Activated CD4-positive, alpha-beta T cell treated with anti-CD3 and anti-CD28 coated beads for 36 hours (primary cell): ENCODE data around the gene EDAR. TPM values are rescaled to one million over a fixed set of nuclear protein-coding genes. Genes with fewer than 3 reads are reported as not detected.

Experiments
- ATAC-seq: fragments of 200-7000 bp; cut with Tn5 transposase; one replicate; pipeline ENCODE4 v1.10.0; 2021; ENCODE audit warnings: mild to moderate bottlenecking, moderate library complexity
- CTCF ChIA-PET: fragments of 350-600 bp; sonication (Branson Sonifier 250); formaldehyde crosslinking; loops from one replicate; lab custom pipeline; 2021; ENCODE audit warnings: antibody characterized with exemption; lab: Charles Lee
- POLR2A ChIA-PET: fragments of 350-600 bp; sonication (Branson Sonifier 250); formaldehyde crosslinking; loops from one replicate; lab custom pipeline; 2021; ENCODE audit warnings: antibody characterized with exemption, inconsistent platforms; lab: Charles Lee
- DNase-seq: peaks from one replicate; pipeline ENCODE4 v3.0.0-alpha.2; 2020
- H3K27ac Mint-ChIP-seq: one replicate; pipeline ENCODE4 v1.8.0; 2021; ENCODE audit warnings: mixed read lengths
- H3K27me3 Mint-ChIP-seq: one replicate; pipeline ENCODE4 v1.8.0; 2021; ENCODE audit warnings: mixed read lengths
- H3K36me3 Mint-ChIP-seq: one replicate; pipeline ENCODE4 v1.8.0; 2021; ENCODE audit warnings: low read depth, mixed read lengths
- H3K4me1 Mint-ChIP-seq: one replicate; pipeline ENCODE4 v1.8.0; 2021; ENCODE audit warnings: mixed read lengths
- H3K4me3 Mint-ChIP-seq: one replicate; pipeline ENCODE4 v1.8.0; 2021; ENCODE audit warnings: mild to moderate bottlenecking, moderate library complexity, mixed read lengths
- H3K9me3 Mint-ChIP-seq: one replicate; pipeline ENCODE4 v1.8.0; 2021; ENCODE audit warnings: low read depth, mixed read lengths
- intact Hi-C, 2 experiments: fragments of 100-400 bp; cut with DNase I in 1 of 2; cut with micrococcal nuclease in 1 of 2; formaldehyde crosslinking; loops; one replicate each; pipeline versions ENCODE4 v1.14.2 to v1.15.1; 2022 to 2024; cut with DNase I, micrococcal nuclease
- total RNA-seq, 2 experiments: library from RNA; stranded (reverse); gene quantifications; one replicate each; pipeline ENCODE4 v1.2.3, GENCODE V29; 2021

EDAR gene
- total RNA-seq, 2 experiments from 2014 or later: 0.78 to 0.81 TPM

DNA sequence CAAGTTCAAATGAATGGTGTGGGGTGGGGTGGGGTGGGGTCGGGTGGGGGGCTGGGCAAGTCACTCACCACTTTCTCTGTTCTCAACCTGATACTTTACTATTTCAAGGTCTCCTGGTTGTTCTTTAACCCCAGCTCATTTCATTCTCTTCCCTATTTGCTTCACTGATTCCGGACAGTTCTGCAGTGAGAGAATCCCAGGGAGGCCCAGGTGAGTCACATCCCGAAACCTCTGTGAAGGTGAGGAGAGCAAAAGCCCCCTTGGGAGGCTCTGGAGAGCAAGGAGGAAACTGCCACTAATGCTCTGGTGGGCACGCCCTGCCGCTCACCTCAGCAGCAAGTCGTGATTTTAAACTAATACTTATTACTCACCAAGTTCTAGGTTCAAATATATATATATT lies 8.9 kb downstream of the EDAR start:
- no peak overlapping the region for H3K27ac Mint-ChIP-seq
- no peaks in the 10 kb centered on the region for H3K9me3 Mint-ChIP-seq
- ChIA-PET CTCF (interaction anchor here (1.3 kb wide), 1 partner anchor 12 kb away, joined by 6 read pairs; no protein-coding TSS in a partner anchor), POLR2A (interaction anchor here (0.7 kb wide), 1 partner anchor 11 kb away, joined by 4 read pairs; no protein-coding TSS in a partner anchor)
- H3K27me3 Mint-ChIP-seq: no peaks in the 10 kb centered on the region
- no peak for ATAC-seq
- no peak for DNase-seq
- peaks cover 56% of the 10 kb centered on the region for H3K4me1 Mint-ChIP-seq
- intact Hi-C loops: no loop called here
- H3K36me3 Mint-ChIP-seq: no peaks in the 10 kb centered on the region
- H3K4me3 Mint-ChIP-seq: no peak overlapping the region

GRCh38 chr2:108979461-108979860 lies 9.6 kb downstream of the EDAR start:
- POLR2A ChIA-PET: no interaction called here
- CTCF ChIA-PET: interaction anchor here (1.3 kb wide), 1 partner anchor 11 kb away, joined by 6 read pairs; no protein-coding TSS in a partner anchor
- no peaks in the 10 kb centered on the region for H3K27me3 Mint-ChIP-seq
- DNase-seq (no peak), ATAC-seq (no peak)
- H3K9me3 Mint-ChIP-seq: no peaks in the 10 kb centered on the region
- no peaks in the 10 kb centered on the region for H3K36me3 Mint-ChIP-seq
- intact Hi-C loops: no loop called here
- H3K27ac Mint-ChIP-seq: no peak overlapping the region
- H3K4me1 Mint-ChIP-seq: peaks cover 57% of the 10 kb centered on the region
- no peak overlapping the region for H3K4me3 Mint-ChIP-seq

- ChIA-PET POLR2A (no interaction called here), CTCF (interaction anchor here (1.3 kb wide), 1 partner anchor 10 kb away, joined by 6 read pairs; no protein-coding TSS in a partner anchor)
- Mint-ChIP-seq H3K9me3 (no peaks in the 10 kb centered on the region), H3K4me1 (peaks cover 54% of the 10 kb centered on the region), H3K27ac (no peak overlapping the region), H3K36me3 (no peaks in the 10 kb centered on the region), H3K27me3 (no peaks in the 10 kb centered on the region), H3K4me3 (no peak overlapping the region)
- DNase-seq: no peak
- intact Hi-C loops: no loop called here
- ATAC-seq: no peak
These were observed 10.3 kb downstream of the EDAR start for GRCh38 chr2:108978709-108979111.

- Mint-ChIP-seq H3K27me3 (no peaks in the 10 kb centered on the region), H3K36me3 (no peaks in the 10 kb centered on the region), H3K4me1 (peaks cover 43% of the 10 kb centered on the region), H3K27ac (no peak overlapping the region), H3K9me3 (no peaks in the 10 kb centered on the region), H3K4me3 (no peak overlapping the region)
- DNase-seq: no peak
- ChIA-PET POLR2A (no interaction called here), CTCF (interaction anchor here (1.1 kb wide), 2 partner anchors 18 to 47 kb away, joined by 3 read pairs; no protein-coding TSS in a partner anchor)
- no peak for ATAC-seq
- intact Hi-C loops: no loop called here
These were observed 13.2 kb downstream of the EDAR start for GRCh38 chr2:108975613-108976435.

DNA sequence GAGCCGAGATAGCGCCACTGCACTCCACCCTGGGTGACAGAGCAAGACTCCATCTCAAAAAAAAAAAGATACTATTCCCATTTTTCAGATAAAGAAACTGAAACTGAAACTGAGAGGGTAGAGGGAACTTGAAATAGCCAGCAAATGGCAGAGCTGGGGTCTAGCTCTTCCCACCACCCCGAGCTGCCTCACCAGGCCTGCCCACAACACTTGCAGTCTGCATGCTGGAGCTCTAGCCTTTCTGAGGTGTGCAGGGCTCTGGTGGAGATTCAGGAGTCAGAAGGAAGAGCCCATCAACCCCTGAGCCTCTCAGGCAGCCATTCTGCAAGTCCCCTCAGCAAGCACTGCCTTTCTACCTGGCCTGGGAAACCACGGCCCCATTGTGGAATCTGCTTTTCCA lies 14.3 kb downstream of the EDAR start:
- ChIA-PET CTCF (interaction anchor here (0.7 to 1.2 kb wide), 4 partner anchors 16 to 150 kb away, joined by 3 to 4 read pairs (median 4); no protein-coding TSS in a partner anchor), POLR2A (interaction anchor here (0.6 kb wide), 1 partner anchor 15 kb away, joined by 4 read pairs; no protein-coding TSS in a partner anchor)
- Mint-ChIP-seq H3K4me3 (no peak overlapping the region), H3K27me3 (no peaks in the 10 kb centered on the region), H3K36me3 (no peaks in the 10 kb centered on the region), H3K4me1 (peaks cover 51% of the 10 kb centered on the region), H3K27ac (no peak overlapping the region), H3K9me3 (no peaks in the 10 kb centered on the region)
- DNase-seq (no peak), ATAC-seq (no peak)
- intact Hi-C loops: loop anchor here in 1 of 2 experiments (5.0 kb wide), 1 partner anchor 278 kb away; no protein-coding TSS in a partner anchor

GRCh38 chr2:108972663-108973062 lies 16.4 kb downstream of the EDAR start:
- Mint-ChIP-seq H3K9me3 (no peaks in the 10 kb centered on the region), H3K36me3 (no peaks in the 10 kb centered on the region), H3K4me3 (no peak overlapping the region), H3K27me3 (no peaks in the 10 kb centered on the region), H3K27ac (no peak overlapping the region), H3K4me1 (peaks cover 63% of the 10 kb centered on the region)
- intact Hi-C loops: loop anchor here in 1 of 2 experiments (5.0 kb wide), 1 partner anchor 280 kb away; no protein-coding TSS in a partner anchor
- no peak for ATAC-seq
- no peak for DNase-seq
- ChIA-PET CTCF (interaction anchor here (0.5 kb wide), 1 partner anchor 47 kb away, joined by 3 read pairs; no protein-coding TSS in a partner anchor), POLR2A (no interaction called here)

DNA sequence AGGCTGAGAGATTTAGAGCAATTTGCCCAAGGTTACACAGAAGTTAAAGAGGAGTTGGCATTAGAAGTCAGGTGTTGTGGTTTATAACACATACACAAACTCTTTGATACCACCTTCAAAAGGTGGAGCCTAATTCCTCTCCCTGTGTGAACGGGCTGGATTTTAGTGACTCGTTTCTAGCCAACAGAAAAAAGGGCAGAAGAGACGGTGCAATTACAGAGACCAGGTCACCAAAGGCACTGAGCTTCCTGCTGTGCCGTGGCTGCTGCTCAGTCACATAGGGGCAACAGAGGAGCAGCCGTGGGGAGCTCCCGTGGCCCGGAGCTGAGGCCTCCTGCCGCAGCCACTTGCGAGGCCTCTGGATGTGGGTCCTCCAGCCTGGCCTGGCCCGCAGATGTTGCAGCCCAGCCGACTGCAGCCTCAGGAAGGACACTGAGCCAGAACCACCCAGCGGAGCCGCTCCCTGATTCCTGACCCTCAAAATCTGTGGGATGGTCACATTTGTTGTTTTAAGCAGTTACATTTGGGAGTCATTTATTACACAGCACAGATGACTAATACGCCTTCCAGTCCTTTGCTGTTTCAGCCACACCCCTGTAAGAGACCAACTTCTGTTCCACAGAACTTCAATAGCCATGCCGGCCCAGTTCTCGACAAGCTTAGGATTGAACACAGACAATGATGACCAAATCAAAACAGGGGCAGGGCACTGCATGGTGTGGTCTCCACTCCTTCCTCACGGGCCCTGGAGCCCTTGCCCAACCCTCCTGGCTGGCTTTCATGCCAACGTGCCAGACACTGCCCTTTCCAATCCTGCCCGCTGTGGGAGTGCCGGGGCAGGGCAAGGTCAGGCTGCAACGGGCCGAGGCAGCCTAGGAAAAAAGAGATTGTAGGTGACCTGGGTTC lies 17.1 kb downstream of the EDAR start:
- Mint-ChIP-seq H3K9me3 (no peaks in the 10 kb centered on the region), H3K27ac (peak overlapping the region; percentile 29), H3K4me1 (peaks cover 70% of the 10 kb centered on the region), H3K36me3 (no peaks in the 10 kb centered on the region), H3K4me3 (no peak overlapping the region), H3K27me3 (no peaks in the 10 kb centered on the region)
- ChIA-PET CTCF (interaction anchor here (0.9 to 1.6 kb wide), 5 partner anchors 11 to 41 kb away, joined by 3 to 6 read pairs (median 3); partner anchors contain the start of gene EDAR), POLR2A (no interaction called here)
- no peak for DNase-seq
- peak; percentile 38 for ATAC-seq
- intact Hi-C loops: loop anchor here in 1 of 2 experiments (5.0 kb wide), 1 partner anchor 280 kb away; no protein-coding TSS in a partner anchor

DNA sequence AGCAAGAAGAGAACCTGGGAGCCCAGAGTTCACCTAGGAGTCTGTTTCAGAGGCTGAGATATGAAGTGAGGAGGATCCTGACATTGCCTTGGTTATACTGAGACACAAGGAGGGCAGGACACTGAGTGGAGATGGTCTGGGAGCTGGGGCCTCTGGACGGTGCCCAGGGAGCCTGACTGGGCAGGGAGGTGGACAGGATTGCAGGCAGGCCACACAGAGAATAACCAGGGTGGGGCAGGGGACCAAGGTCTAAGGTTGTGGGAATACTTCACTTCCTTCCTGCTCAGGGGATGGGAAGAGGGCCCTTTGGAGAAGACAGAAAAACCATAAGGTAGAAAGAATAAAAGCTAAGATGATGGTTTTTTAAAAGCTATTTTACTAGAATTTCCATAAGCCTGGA lies 18.7 kb downstream of the EDAR start:
- Mint-ChIP-seq H3K36me3 (no peaks in the 10 kb centered on the region), H3K4me1 (peaks cover 76% of the 10 kb centered on the region), H3K27me3 (no peaks in the 10 kb centered on the region), H3K9me3 (no peaks in the 10 kb centered on the region), H3K27ac (peak overlapping the region; percentile 43), H3K4me3 (no peak overlapping the region)
- intact Hi-C loops: loop anchor here in 1 of 2 experiments (5.0 kb wide), 1 partner anchor 282 kb away; no protein-coding TSS in a partner anchor
- DNase-seq (no peak), ATAC-seq (no peak)
- CTCF ChIA-PET: interaction anchor here (1.1 to 4.2 kb wide), 4 partner anchors 12 to 62 kb away, joined by 4 to 35 read pairs (median 22); partner anchors contain the start of gene EDAR
- POLR2A ChIA-PET: no interaction called here

- DNase-seq: no peak
- Mint-ChIP-seq H3K4me3 (no peak overlapping the region), H3K27me3 (no peaks in the 10 kb centered on the region), H3K9me3 (no peaks in the 10 kb centered on the region), H3K4me1 (peaks cover 78% of the 10 kb centered on the region), H3K36me3 (no peaks in the 10 kb centered on the region), H3K27ac (peak overlapping the region; percentile 43)
- CTCF ChIA-PET: interaction anchor here (1.1 to 4.2 kb wide), 6 partner anchors 11 to 62 kb away, joined by 4 to 35 read pairs (median 14); partner anchors contain the start of gene EDAR
- ATAC-seq: no peak
- POLR2A ChIA-PET: interaction anchor here (0.6 kb wide), 1 partner anchor 10 kb away, joined by 4 read pairs; no protein-coding TSS in a partner anchor
- intact Hi-C loops: loop anchor here in 1 of 2 experiments (5.0 kb wide), 1 partner anchor 282 kb away; no protein-coding TSS in a partner anchor
These were observed 19.2 kb downstream of the EDAR start for GRCh38 chr2:108969856-108970255.

- Mint-ChIP-seq H3K27me3 (no peaks in the 10 kb centered on the region), H3K4me3 (no peak overlapping the region), H3K27ac (no peak overlapping the region), H3K9me3 (no peaks in the 10 kb centered on the region), H3K4me1 (peaks cover 84% of the 10 kb centered on the region), H3K36me3 (no peaks in the 10 kb centered on the region)
- DNase-seq (peak; percentile 51), ATAC-seq (peak; percentile 48)
- CTCF ChIA-PET: interaction anchor here (0.8 to 4.2 kb wide), 7 partner anchors 10 to 162 kb away, joined by 3 to 35 read pairs (median 11); partner anchors contain the start of gene EDAR
- POLR2A ChIA-PET: interaction anchor here (0.6 to 1.1 kb wide), 2 partner anchors 9 to 19 kb away, joined by 4 to 6 read pairs; no protein-coding TSS in a partner anchor
- intact Hi-C loops: no loop called here
These were observed 20.4 kb downstream of the EDAR start for GRCh38 chr2:108968619-108969018.
